ENCODE results near the gene EFNB2. TPM values are rescaled to one million over a fixed set of nuclear protein-coding genes. Genes with fewer than 3 reads are reported as not detected.

The EFNB2 gene
- total and polyA plus RNA-seq, 11 donors: 7.3 to 20.2 (median 12.7) TPM

GRCh38 chr13:106481919-106482318, 53.5 kb downstream of the EFNB2 start:
- peak; percentile 50 to 75 (median 64) for ATAC-seq
- TF ChIP-seq POLR2A (IDR thresholded peaks at IDR 0.05) (no peak), CTCF (IDR thresholded peaks at IDR 0.05) (no peak)
- peaks cover 0 to 12% (median 0%) of the 10 kb centered on the region in 12 donors for H3K9me3 ChIP-seq
- intact Hi-C loops (cut with DNase I): no loop called here
- H3K4me1 ChIP-seq: peaks cover 0 to 37% (median 20%) of the 10 kb centered on the region in 12 donors
- H3K4me3 ChIP-seq: no peak overlapping the region
- H3K27ac ChIP-seq: peak overlapping the region in 7 of 12 donors; percentile 1 to 84 (median 31)
- H3K27me3 ChIP-seq: no peaks in the 10 kb centered on the region
- 47 to 58% (median 51%) methylated on average over 4 of the region's 4 CpGs for WGBS, 4 donors
- no peak for DNase-seq
- no peaks in the 10 kb centered on the region for H3K36me3 ChIP-seq

- no peak for TF ChIP-seq POLR2A (IDR thresholded peaks at IDR 0.05)
- TF ChIP-seq CTCF (IDR thresholded peaks at IDR 0.05): no peak
- intact Hi-C loops (cut with DNase I): no loop called here
- Histone ChIP-seq H3K4me3 (no peak overlapping the region), H3K4me1 (peaks cover 0 to 37% (median 19%) of the 10 kb centered on the region in 12 donors), H3K27me3 (no peaks in the 10 kb centered on the region), H3K9me3 (peaks cover 0 to 12% (median 0%) of the 10 kb centered on the region in 12 donors), H3K27ac (peak overlapping the region in 3 of 12 donors; percentile 10 to 84 (median 20)), H3K36me3 (no peaks in the 10 kb centered on the region)
- ATAC-seq: peak in 1 of 4 donors; percentile 37
- DNase-seq: peak in 1 of 5 donors; percentile 36
- WGBS, 4 donors: 53 to 64% (median 59%) methylated on average over 5 of the region's 5 CpGs
Measured at GRCh38 chr13:106480351-106480910, 55.0 kb downstream of the EFNB2 start.

GRCh38 chr13:106479929-106480328, 55.5 kb downstream of the EFNB2 start:
- H3K4me1 ChIP-seq: peaks cover 0 to 32% (median 14%) of the 10 kb centered on the region in 12 donors
- intact Hi-C loops (cut with DNase I): no loop called here
- no peak overlapping the region for H3K27ac ChIP-seq
- no peak for ATAC-seq
- no peak for DNase-seq
- TF ChIP-seq POLR2A (IDR thresholded peaks at IDR 0.05): no peak
- no peak for TF ChIP-seq CTCF (IDR thresholded peaks at IDR 0.05)
- H3K27me3 ChIP-seq: no peaks in the 10 kb centered on the region
- WGBS, 4 donors: 88 to 90% (median 90%) methylated on average over 15 of the region's 15 CpGs
- H3K36me3 ChIP-seq: no peaks in the 10 kb centered on the region
- H3K9me3 ChIP-seq: peaks cover 0 to 12% (median 0%) of the 10 kb centered on the region in 12 donors
- no peak overlapping the region for H3K4me3 ChIP-seq

GRCh38 chr13:106478116-106478515, 57.3 kb downstream of the EFNB2 start:
- Histone ChIP-seq H3K36me3 (no peaks in the 10 kb centered on the region), H3K4me1 (peaks cover 0 to 23% (median 4%) of the 10 kb centered on the region in 12 donors), H3K9me3 (peaks cover 0 to 9% (median 0%) of the 10 kb centered on the region in 12 donors), H3K27me3 (no peaks in the 10 kb centered on the region), H3K4me3 (no peak overlapping the region), H3K27ac (no peak overlapping the region)
- no peak for TF ChIP-seq POLR2A (IDR thresholded peaks at IDR 0.05)
- no peak for TF ChIP-seq CTCF (IDR thresholded peaks at IDR 0.05)
- intact Hi-C loops (cut with DNase I): no loop called here
- DNase-seq (no peak), ATAC-seq (no peak)
- 89 to 94% (median 92%) methylated on average over 7 of the region's 7 CpGs for WGBS, 4 donors
